NCI-H2196 (cell line): ENCODE measurements around the gene SBF1.

Experiments
- DNase-seq: peaks from one replicate; lab custom pipeline; 2025; ENCODE audit not compliant: unreplicated experiment; lab: John Stamatoyannopoulos, UW

The SBF1 gene

DNA sequence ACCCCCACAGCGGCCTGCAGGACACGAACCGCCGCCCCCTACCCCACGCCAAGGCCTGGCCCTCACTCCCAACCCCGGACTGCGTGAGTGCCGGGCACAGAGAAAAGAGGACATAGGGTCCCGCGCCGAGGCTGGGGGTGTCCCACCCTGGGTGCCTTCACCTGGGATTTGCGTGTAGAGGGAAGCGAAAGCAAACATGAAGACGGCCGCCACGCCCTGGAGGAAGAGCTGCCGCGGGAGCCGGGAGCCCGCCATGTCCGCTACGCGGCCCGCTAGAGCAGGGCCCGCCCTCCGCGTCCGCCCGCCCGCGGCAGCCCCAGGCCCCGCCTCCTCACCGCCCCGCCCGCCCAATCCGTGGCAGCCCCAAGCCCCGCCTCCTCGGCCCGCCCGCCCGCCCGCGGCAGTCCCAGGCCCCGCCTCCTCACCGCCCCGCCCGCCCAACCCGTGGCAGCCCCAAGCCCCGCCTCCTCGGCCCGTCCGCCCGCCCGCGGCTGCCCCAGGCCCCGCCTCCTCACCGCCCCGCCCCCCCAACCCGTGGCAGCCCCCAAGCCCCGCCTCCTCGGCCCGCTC is 32.7 kb upstream of the SBF1 start, which contains the start of gene LMF2:
LMF2 (minus strand) TSS at position 282 of the 570 bp plus-strand sequence; CDS start at position 255, 27 bp downstream.
- peak; percentile 84 for DNase-seq

DNA sequence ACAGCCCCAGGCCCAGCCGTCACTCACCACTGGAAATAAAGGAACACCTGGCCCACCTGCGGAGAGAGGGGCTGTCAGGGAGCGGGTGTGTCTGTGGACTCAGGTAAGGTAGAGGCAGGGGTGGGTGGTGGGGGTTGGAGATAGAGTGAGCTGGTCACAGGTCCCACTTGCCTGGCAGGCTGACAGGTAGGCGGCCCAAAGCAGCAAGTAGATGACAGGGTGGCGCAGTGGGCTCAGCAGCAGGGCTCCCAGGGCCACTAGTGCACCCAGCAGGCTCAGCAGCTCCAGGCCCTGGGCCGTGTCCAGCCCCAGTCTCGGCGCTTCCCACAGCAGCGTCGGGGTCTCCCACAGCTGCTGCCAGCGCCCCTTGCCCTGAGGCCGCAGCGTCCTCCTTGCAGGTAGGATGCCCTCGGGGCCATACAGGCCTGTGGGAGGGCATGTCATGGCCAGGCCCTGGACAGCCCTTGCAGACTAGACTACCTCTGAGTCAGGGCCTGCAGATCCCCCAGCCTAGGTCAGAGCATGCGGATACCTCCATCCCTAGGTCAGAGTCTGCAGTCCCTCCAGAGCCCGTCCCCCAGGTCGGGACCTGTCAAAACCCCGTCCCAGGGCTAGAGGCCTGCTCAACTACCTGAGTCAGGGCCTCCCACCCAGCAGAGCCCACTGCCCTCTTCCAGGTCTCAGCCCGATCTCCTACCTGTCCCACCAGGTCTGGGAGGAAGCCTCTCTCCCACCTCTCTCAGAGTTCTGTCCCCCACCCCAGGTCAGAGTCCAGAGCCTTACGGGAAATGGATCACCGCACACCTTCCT is 32.0 kb upstream of the SBF1 start:
- DNase-seq = no peak

DNA sequence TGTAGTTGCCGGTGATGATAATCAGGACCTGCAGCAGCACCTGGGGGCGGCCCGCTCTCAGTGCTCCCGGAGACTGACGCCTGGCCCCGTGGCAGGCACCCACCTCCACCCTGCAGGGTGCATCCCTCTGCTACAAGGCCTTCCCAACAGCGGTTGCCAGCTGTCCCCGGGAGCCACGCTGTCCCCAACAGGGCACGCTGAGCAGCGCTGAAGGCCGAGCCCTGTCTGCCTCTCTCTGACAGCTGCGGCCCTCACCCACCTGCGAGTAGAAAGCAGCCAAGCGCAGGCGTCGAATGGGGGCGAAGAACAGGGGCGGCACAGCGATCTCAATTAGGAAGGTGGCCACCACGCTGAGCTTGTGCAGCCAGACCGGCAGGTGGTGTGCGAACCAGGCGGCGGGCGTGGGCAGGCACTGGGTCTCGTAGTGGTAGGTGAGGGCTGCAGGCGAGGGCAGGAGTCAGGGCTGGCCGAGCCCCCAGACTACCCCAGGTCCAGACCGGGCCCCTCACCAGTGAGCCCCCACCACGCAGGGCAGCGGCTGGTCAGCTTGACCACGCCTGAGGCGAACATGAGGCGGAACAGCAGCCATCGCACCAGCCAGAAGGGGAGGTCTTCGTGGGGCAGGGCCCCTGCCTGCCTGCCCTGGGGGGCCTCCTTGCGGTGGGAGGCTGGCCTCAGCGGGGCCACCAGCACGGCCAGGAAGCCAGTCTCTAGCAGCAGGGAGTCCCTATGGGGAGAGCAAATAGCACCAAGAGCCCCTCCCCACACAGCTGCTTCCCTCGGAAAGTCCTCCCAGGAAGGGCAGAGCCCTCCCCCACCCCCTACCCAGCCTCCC is 31.2 kb upstream of the SBF1 start:
- DNase-seq = no peak

DNA sequence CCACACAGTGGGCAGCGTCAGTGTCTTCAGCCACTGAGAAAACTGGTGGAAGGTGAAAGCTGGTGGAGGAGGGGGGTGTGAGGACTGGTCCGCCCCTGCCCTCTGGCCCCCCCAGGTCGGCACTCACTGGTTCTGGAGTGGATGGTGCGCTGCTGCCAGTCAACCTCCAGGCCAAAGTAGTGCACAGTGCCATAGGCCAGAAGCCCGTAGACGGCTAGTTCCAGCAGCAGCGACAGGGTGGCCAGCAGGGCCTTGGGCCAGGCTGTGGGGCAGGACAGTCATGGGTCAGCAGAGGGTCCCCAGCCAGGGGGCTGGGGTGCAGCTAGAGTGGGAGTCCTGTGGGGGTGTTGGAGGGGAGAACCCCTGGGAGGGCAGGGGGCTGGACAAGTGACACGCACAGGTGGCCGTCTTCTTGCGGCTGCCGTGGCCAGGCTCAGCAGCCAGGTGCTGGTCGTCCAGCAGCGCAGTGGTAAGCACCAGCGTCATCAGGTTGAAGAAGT is 30.5 kb upstream of the SBF1 start:
- no peak for DNase-seq

DNA sequence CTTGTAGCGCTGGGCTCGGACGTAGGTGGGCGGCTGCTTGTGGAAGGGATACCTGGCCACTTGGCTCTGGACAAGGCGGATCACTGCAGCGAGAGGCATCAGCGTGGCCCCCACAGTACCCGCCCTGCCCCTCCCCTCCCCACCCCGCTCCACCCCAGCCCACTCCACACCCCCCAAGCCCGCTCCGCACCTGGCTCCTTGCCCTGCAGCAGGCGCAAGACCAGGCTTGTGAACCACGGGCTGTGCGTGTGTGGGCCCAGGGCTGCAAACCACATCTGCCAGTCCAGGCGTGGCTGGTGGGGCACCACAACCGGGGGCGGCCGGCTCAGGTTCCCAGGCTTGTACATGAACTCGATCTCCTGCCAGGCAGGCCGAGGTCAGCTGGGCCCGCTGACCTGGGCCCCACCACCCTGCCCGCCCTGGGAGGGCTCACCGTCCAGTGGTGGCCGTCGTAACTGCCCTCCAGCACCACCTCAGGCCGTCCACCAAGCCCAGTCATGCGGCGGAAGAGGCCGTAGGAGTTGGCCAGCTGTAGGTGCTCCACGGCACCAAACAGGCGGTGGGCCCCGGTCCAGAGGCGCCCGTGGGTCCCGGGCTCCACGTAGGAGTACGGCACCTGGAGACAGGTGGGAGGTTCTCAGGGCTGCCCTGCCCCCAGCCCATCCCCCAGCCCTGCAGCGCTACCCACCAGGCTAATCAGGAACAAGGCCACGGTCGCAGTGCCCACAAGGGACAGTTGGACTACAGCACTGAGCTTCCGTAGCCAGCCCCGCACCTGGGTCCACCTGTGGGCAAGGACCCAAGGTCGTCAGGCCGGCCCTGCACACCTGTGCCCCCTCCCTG is 29.8 kb upstream of the SBF1 start:
- DNase-seq = no peak

DNA sequence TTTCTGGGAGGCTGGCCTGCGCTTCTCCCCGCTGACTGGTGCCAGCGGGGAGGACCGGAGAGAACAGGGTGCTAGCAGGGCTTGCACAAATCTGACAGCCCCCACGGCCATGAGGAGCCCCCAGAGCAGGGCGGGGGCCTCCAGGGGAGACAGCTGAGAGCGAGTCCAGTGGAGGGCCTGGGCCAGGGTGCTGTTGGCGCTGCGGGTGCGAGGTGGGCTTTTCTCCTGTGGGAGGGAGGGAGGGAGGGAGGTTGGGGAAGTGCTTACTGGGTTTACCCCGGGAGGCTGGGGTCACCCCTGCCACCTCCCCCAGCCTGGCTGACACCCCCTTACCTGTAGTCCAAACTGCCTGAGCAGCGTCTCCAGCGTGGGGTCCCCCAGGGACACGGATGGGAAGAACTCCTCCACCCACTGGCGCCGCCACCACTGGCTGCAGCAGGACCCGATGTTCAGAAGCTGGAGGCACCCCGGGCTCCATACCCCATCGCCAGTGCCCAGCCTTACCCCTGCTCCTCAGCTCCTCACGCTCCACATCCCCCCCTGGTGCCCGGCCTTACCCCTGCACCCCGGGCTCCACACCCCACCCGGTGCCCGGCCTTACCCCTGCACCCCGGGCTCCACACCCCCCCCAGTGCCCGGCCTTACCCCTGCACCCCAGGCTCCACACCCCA is 28.8 kb upstream of the SBF1 start:
- DNase-seq = no peak

DNA sequence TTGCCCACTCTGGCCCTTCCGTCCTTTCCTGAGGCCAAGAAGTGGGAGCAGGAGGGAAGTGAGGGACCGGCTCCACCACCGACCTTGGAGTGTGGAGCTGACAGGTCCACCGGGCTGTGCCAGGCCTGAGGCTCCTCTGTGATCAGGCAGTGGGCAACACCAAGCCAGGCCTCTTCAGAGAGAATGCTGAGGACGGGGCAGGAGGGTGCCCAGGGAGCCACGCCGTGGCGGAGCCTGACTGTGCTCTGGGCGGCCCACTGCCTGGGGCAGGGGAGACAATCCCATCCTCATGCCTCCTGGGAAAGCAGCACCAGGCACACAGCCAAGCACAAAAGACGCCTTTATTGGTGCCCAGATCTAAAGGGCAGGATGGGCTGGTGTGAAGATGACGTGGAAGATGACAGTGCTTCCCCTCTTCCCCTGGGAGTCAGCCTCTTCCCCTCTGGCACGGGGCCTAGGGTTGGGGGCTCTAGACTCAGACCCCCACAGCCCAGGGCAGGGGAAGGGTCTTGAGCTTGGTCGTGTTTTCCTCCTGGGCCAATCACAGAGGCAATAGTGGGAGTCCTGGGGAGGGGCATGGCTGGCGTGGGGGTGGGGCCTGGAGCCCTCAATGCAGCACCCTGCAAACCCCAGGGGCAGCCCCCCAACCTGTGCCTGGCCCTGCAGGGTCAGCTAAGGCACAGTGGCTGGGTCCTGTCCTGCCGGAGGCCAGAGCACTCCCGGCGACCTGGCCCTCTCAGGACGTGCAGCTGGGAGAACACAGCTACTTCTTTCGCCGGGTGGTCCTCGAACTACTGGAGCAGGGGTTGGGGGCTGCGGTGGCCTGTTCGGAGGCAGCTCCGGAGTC is 28.0 kb upstream of the SBF1 start:
- no peak for DNase-seq

DNA sequence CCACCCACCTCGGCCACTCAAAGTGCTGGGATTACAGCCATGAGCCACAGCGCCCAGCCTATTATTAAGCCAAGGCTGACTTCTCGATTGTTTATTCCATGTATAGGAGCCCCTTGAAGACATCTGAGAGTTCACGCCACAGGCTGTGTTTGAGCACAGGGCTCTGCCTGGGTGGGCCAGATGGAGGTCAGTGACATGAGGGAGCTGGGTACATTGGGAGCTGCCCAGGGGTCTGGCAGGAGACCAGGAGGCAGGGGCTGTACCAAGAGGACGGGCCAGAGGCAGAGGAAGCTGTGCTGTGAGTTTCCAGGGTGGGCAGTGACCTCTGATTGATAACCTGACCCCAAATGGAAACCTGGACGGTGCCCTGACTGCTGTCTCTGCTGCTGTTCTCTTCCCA is 27.3 kb upstream of the SBF1 start:
- DNase-seq = no peak

DNA sequence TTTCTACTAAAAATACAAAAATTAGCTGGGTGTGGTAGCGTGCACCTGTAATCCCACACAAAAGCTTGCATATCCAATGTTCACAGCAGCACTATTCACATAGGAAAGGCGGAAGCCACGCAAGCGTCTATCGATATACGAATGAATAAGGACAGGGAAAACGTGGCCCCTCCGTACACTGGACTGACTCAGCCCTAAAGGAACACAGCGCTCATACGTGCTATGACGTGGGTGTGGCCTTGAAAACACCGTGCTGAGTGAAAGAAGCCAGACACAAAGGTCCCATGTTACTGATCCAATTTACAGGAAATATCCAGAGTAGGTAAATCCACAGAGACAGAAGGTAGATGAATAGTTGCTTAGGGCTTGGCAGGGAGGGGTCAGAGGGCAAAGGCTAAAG is 25.6 kb upstream of the SBF1 start:
- no peak for DNase-seq

DNA sequence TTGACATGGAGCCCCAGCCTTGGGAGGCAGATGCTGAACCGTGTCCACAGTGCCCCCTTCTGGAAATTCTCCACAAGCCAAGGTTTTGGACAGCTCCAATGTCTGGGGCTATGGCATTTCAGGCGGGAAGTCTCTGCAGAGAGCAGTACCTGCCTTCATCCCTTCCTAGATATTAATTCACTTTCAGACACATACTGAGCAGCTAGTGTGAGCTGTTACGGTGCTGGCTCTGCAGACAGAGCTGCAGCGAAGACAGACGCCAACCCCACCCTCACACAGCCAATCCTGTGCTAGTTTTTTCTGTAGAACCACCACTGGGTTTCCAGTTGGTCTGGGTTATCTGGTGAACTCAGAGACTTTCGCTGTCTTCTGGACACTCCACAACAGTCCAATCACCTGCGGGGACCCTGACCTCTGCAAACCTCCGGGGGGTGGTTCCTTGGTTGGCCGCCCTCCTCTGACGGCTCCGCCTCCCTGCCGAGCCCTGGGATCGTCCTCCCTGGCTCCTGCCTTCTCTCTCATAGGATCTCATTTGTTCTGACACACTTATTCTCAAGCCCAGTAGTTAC is 23.6 kb upstream of the SBF1 start:
- DNase-seq = peak; percentile 61

DNA sequence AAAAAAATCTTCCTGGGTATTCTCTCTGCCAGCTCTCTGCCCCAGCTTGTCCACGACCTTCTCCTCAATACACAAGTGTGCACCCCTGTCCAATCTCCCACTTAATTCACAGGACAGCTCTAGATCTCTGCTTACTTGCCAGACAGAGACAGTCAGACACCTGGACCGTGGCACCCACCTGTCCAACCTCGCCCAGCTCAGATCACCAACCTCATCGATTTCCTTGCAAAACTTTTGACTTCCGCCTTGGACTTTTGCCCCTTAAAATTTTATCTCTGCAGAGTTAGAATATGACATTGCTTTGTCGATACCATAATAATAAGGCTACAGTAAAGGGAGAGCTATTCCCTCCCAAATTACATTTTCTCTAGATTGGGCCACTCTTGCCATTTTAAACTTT is 22.3 kb upstream of the SBF1 start:
- DNase-seq = no peak

DNA sequence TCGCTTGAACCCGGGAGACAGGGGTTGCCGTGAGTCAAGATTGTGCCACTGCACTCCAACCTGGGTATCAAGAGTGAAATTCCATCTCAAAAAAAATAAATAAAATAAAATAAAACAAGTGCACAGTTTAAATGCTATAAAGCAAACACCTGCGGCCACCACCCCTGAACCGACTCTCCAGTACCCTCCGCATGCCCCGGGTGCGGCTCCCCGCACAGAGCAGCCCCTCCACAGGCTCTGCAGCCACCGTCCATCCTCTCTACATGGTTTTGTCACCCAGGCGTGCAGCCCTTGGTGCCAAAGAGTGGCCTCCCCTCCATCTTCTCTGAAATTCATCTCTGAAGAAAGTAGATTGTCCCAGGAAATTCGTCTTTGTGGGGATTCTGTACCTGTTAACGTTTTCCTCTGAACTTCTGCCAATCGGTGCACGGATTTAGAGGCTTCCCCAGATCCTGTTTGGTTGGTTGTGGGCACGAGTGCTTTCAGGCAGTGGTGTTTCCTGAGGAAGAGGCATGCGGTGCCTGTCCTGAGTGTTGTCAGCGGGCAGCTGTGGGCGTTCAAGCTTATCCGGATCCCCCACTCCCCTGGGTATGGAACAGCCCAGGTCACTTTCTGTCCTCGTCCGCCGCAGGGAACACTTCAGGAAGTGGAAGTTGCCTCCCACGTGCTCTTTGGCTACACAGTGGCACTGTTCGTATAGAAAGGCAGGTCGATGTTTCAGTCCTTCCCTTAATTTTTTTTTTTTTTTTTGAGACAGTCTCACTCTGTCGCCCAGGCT is 15.9 kb upstream of the SBF1 start:
- DNase-seq = no peak

DNA sequence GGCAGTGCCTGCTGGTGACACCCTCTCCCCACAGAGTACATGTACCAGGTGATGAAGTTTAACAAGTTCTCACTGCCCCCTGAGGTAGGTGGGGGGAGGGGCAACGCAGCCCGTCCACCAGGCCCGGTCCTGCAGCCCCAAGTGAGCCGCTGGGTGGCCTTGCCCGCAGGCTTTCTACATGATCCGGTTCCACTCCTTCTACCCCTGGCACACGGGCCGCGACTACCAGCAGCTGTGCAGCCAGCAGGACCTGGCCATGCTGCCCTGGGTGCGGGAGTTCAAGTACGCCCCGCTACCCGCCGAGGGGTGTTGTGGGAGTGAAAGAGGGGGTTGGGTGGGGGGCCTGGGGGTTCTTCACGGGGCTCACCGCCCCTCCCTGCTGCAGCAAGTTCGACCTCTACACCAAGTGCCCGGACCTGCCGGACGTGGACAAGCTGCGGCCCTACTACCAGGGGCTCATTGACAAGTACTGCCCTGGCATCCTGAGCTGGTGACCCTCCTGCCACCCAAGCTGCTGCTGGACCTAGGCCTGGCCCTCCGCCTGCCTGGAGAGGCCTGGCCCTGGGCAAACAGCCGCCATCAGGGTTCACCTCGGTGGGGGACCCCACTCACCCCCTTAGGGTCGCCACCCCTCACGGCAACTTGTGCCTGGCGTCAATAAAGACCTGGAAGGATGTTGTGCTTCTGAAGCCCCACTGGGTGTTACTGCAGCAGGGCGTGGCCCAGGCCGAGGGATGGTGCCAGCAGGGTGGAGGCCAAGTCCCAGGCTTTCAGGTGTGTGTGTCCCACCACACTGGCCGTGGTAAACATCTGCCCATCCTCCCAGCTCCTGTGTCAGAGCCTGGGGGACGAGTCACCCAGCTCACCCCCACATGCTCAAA is 14.8 kb upstream of the SBF1 start:
- no peak for DNase-seq

DNA sequence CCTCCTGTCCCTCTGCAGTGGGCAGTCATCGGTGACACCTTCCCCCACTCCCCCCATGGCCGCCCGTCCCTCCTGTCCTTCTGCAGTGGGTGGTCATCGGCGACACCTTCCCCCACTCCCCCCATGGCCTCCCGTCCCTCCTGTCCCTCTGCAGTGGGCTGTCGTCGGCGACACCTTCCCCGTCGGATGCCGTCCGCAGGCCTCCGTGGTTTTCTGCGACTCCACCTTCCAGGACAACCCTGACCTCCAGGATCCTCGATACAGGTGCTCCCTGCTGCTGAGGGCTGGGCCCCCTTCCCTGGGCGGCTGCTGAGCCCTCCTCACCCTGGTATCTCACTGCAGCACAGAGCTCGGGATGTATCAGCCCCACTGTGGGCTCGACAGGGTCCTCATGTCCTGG is 14.1 kb upstream of the SBF1 start:
- DNase-seq = no peak

DNA sequence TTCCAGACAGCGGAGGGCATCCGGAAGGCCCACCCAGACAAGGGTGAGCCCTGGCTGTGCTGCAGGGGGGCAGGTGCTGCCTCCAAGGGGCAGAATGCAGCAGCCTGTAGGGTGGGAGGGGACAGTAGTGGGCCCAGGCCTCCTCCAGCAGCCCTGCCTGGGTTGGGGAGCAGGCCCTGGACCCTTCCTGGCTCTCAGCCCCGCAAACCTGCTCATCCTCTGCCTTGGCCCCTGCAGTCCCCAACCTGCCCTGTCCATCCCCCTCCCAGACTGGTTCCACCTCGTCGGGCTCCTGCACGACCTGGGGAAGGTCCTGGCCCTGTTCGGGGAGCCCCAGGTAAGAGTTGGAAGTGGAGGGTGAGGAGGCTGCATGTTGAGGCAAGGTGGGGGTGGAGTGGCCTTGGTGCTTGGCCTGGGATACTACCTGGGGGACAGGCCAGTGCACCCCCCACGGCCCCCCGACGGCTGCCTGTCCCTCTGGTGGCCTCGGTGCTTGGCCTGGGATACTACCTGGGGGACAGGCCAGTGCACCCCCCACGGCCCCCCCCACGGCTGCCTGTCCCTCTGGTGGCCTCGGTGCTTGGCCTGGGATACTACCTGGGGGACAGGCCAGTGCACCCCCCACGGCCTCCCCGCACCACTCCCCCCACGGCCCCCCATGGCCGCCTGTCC is 13.3 kb upstream of the SBF1 start:
- DNase-seq = no peak

DNA sequence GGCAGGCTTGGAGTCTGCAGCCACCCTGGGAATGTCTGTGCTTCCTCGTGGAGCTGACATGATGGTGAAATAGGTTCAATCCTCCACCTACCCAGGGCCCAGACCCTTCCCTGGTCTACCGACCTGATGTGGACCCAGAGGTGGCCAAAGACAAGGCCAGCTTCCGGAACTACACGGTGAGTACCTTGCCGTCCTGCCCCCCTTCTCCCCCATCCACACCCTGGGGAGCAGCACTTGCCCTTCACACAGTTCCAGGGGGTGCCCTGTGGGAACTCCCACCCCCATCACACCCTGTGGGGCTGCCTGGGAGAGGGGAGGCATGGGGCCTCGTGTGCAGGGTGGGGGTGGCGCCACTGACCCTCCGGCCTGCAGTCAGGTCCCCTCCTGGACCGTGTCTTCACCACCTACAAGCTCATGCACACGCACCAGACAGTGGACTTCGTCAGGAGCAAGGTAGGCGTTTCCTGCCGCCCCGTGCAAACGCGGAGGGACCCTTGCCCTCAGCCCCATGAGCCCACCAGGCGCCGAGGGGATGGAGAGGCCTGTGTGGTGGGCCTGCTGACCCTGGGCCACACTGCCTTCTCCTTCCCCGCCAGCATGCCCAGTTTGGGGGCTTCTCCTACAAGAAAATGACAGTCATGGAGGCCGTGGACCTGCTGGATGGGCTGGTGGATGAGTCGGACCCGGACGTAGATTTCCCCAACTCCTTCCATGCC is 12.6 kb upstream of the SBF1 start:
- no peak for DNase-seq
